SK-N-SH (cell line): ENCODE results near the gene NBEAL1. TPM values are rescaled to one million over a fixed set of nuclear protein-coding genes. Genes with fewer than 3 reads are reported as not detected.

ENCODE experiments used
- CTCF ChIA-PET: fragments of 300-600, 350-600 bp; formaldehyde crosslinking; extraction: SDS; loops from one replicate; lab custom pipeline; 2021; lab: Yijun Ruan, JAX
- POLR2A ChIA-PET: fragments of 350-600 bp; sonication (Branson Sonifier 250); formaldehyde crosslinking; extraction: SDS; loops from one replicate; lab custom pipeline; 2020; ENCODE audit warnings: antibody characterized with exemption, inconsistent platforms; lab: Yijun Ruan, JAX
- DNase-seq: peaks from one replicate; pipeline ENCODE4 v3.0.0; 2012
- H2AFZ ChIP-seq: fragments of 200-600 bp; sonication (generic); 2 replicates; pipeline ENCODE4 v1.8.1; 2016; ENCODE audit warnings: antibody characterized with exemption, mild to moderate bottlenecking, low read depth
- H3F3A ChIP-seq: fragments of 200-600 bp; sonication (generic); replicated peaks from 2 replicates; pipeline ENCODE3; 2016; ENCODE audit warnings: antibody characterized with exemption, mild to moderate bottlenecking; ENCODE audit not compliant: insufficient read depth
- H3K27ac ChIP-seq, 2 experiments: fragments of 200-500 bp in 1 of 2; fragments of 200-600 bp in 1 of 2; sonication (Bioruptor generic) in 1 of 2; sonication (generic), shearing (Covaris generic) in 1 of 2; 2 replicates each; pipeline versions ENCODE4 v1.5.1 to v1.6.1; 2014 to 2016; ENCODE audit warnings: low read depth in 2 of 2, inconsistent platforms in 1 of 2, low read length in 1 of 2, mild to moderate bottlenecking in 1 of 2, mixed read lengths in 1 of 2
- H3K27me3 ChIP-seq: fragments of 200-600 bp; sonication (generic), shearing (Covaris generic); 2 replicates; pipeline ENCODE4 v1.6.1; 2016; ENCODE audit warnings: mixed run types; ENCODE audit not compliant: insufficient read depth
- H3K36me3 ChIP-seq, 2 experiments: fragments of 200-500 bp in 1 of 2; fragments of 200-600 bp in 1 of 2; sonication (Bioruptor generic) in 1 of 2; sonication (generic) in 1 of 2; replicated peaks in 1 of 2; 2 replicates each; pipeline versions ENCODE3 to v1.5.1; 2014 to 2016; ENCODE audit warnings: low read length in 1 of 2, mild to moderate bottlenecking in 1 of 2; ENCODE audit not compliant: insufficient read depth in 2 of 2, control insufficient read depth in 1 of 2
- H3K4me1 ChIP-seq, 2 experiments: fragments of 200-500 bp in 1 of 2; fragments of 200-600 bp in 1 of 2; sonication (Bioruptor generic) in 1 of 2; sonication (generic), shearing (Covaris generic) in 1 of 2; 2 replicates each; pipeline versions ENCODE4 v1.5.1 to v1.6.1; 2014 to 2016; ENCODE audit warnings: low read depth in 1 of 2, low read length in 1 of 2, mixed run types in 1 of 2; ENCODE audit not compliant: insufficient read depth in 2 of 2, control insufficient read depth in 1 of 2
- H3K4me2 ChIP-seq: fragments of 200-600 bp; sonication (generic), shearing (Covaris generic); 2 replicates; pipeline ENCODE4 v1.6.1; 2017; ENCODE audit warnings: mixed run types
- H3K4me3 ChIP-seq, 2 experiments: fragments of 200-500 bp in 1 of 2; fragments of 200-600 bp in 1 of 2; sonication (Bioruptor generic) in 1 of 2; sonication (generic), shearing (Covaris generic) in 1 of 2; 2 replicates each; pipeline versions ENCODE4 v1.5.1 to v1.8.1; 2014 to 2016; ENCODE audit warnings: low read depth in 2 of 2, inconsistent platforms in 1 of 2, low read length in 1 of 2, mild to moderate bottlenecking in 1 of 2, mixed read lengths in 1 of 2, moderate library complexity in 1 of 2
- H3K79me2 ChIP-seq: fragments of 200-600 bp; sonication (generic); 2 replicates; pipeline ENCODE4 v1.8.1; 2017; ENCODE audit warnings: mild to moderate bottlenecking; ENCODE audit not compliant: insufficient read depth
- H3K9ac ChIP-seq: fragments of 200-600 bp; sonication (generic); 2 replicates; pipeline ENCODE4 v1.6.1; 2017; ENCODE audit warnings: mixed run types
- H3K9me2 ChIP-seq: fragments of 200-600 bp; sonication (generic); 2 replicates; pipeline ENCODE4 v1.6.1; 2017; ENCODE audit warnings: mixed run types
- H3K9me3 ChIP-seq: fragments of 200-600 bp; sonication (generic); 2 replicates; pipeline ENCODE4 v1.6.1; 2017; ENCODE audit warnings: mixed run types, mild to moderate bottlenecking, moderate library complexity
- H4K20me1 ChIP-seq: fragments of 200-600 bp; sonication (generic); 2 replicates; pipeline ENCODE4 v1.6.1; 2017; ENCODE audit warnings: mild to moderate bottlenecking, mixed run types; ENCODE audit not compliant: insufficient read depth
- CHD2 ChIP-seq: fragments of 150-350 bp; IDR thresholded peaks from 2 replicates; pipeline ENCODE4 v1.6.1; 2018; ENCODE audit warnings: low read length; ENCODE audit not compliant: partially characterized antibody
- ELF1 ChIP-seq: IDR thresholded peaks from 2 replicates; pipeline ENCODE4 v1.4.0; 2012
- EP300 ChIP-seq, 2 experiments: IDR thresholded peaks; 2 replicates each; pipeline versions ENCODE4 v1.4.0 to v1.6.1; 2012; ENCODE audit warnings: borderline replicate concordance in 1 of 2, low read depth in 1 of 2, low read length in 1 of 2
- GABPA ChIP-seq: IDR thresholded peaks from 2 replicates; pipeline ENCODE4 v1.4.0; 2012; ENCODE audit warnings: low read depth, mild to moderate bottlenecking
- IRF3 ChIP-seq: fragments of 150-350 bp; IDR thresholded peaks from 2 replicates; pipeline ENCODE4 v1.6.1; 2016; ENCODE audit warnings: mild to moderate bottlenecking, low read depth, low read length
- JUND ChIP-seq: IDR thresholded peaks from 2 replicates; pipeline ENCODE4 v1.4.0; 2012
- MEF2A ChIP-seq: IDR thresholded peaks from 2 replicates; pipeline ENCODE4 v1.4.0; 2012; ENCODE audit warnings: low read depth, borderline replicate concordance
- MXI1 ChIP-seq: IDR thresholded peaks from 2 replicates; pipeline ENCODE4 v1.6.1; 2012; ENCODE audit warnings: mild to moderate bottlenecking, low read depth, low read length, improper control_type of control experiment
- NRF1 ChIP-seq: IDR thresholded peaks from 2 replicates; pipeline ENCODE4 v1.6.1; 2012; ENCODE audit warnings: low read depth, mild to moderate bottlenecking, low read length
- POLR2AphosphoS5 ChIP-seq: IDR thresholded peaks from 2 replicates; pipeline ENCODE4 v1.6.1; 2012; ENCODE audit warnings: low read depth, low read length
- RAD21 ChIP-seq: IDR thresholded peaks from 2 replicates; pipeline ENCODE4 v1.6.1; 2012; ENCODE audit warnings: mild to moderate bottlenecking, low read length
- RCOR1 ChIP-seq: fragments of 150-350 bp; IDR thresholded peaks from 2 replicates; pipeline ENCODE4 v1.6.1; 2017; ENCODE audit warnings: antibody characterized with exemption, low read length
- REST ChIP-seq: IDR thresholded peaks from 2 replicates; pipeline ENCODE4 v1.6.1; 2012; ENCODE audit warnings: mild to moderate bottlenecking, low read depth, low read length, moderate library complexity
- RXRA ChIP-seq: IDR thresholded peaks from 2 replicates; pipeline ENCODE4 v1.4.0; 2012; ENCODE audit warnings: low read depth, mild to moderate bottlenecking, borderline replicate concordance
- SIN3A ChIP-seq: IDR thresholded peaks from 2 replicates; pipeline ENCODE4 v1.6.1; 2012; ENCODE audit warnings: low read depth, mild to moderate bottlenecking, low read length, moderate library complexity, borderline replicate concordance
- SMC3 ChIP-seq: IDR thresholded peaks from 2 replicates; pipeline ENCODE4 v1.6.1; 2012; ENCODE audit warnings: low read depth, low read length, improper control_type of control experiment
- TAF1 ChIP-seq: IDR thresholded peaks from 2 replicates; pipeline ENCODE4 v1.6.1; 2012; ENCODE audit warnings: low read depth, mild to moderate bottlenecking, low read length, moderate library complexity, borderline replicate concordance
- YY1 ChIP-seq: IDR thresholded peaks from 2 replicates; pipeline ENCODE4 v1.4.0; 2012; ENCODE audit warnings: low read depth, mild to moderate bottlenecking
- ZBTB33 ChIP-seq: IDR thresholded peaks from 2 replicates; pipeline ENCODE4 v1.4.0; 2012; ENCODE audit warnings: low read depth, borderline replicate concordance
- WGBS: methylation state at CpG from one replicate; pipeline ENCODE4 v1.1.6; 2017; ENCODE audit warnings: low lambda C conversion rate; 5-methylcytosine and 5-hydroxymethylcytosine counted together
- polyA plus RNA-seq, 3 experiments: library from polyadenylated mRNA; depleted of rRNA; stranded (reverse); fragments of >200 nt; gene quantifications; 2 replicates each; pipeline ENCODE4 v1.2.3, GENCODE V29; 2012

NBEAL1 gene
- polyA plus RNA-seq, 1 of the 3 experiments (the other 2 are of a cell fraction): 3.3 TPM

GRCh38 chr2:203033395-203033794 lies 18.7 kb downstream of the NBEAL1 start:
- CTCF ChIA-PET: interaction anchor here (1.0 kb wide), 1 partner anchor 15 kb away, joined by 3 read pairs; no protein-coding TSS in a partner anchor
- no peak for DNase-seq
- Histone ChIP-seq H3K36me3 (peaks cover 0 to 8% of the 10 kb centered on the region in 2 experiments), H3K9ac (no peak overlapping the region), H3K27ac (no peak overlapping the region)
- no peak for TF ChIP-seq RAD21
- no peak for TF ChIP-seq NRF1
- no peak for TF ChIP-seq POLR2AphosphoS5
- TF ChIP-seq ZBTB33: no peak
- TF ChIP-seq CHD2: no peak
- TF ChIP-seq TAF1: no peak
- no peak for TF ChIP-seq JUND
- no peak for TF ChIP-seq SMC3
- TF ChIP-seq, all 33 proteins: peak for 0
- Histone ChIP-seq H2AFZ (no peak overlapping the region), H3K4me1 (no peaks in the 10 kb centered on the region; a peak in 1 of 4 replicates), H3K4me3 (no peak overlapping the region), H3K4me2 (no peak overlapping the region), H3K9me2 (no peaks in the 10 kb centered on the region), H3F3A (peaks cover 3% of the 10 kb centered on the region), H3K79me2 (peaks cover 73% of the 10 kb centered on the region; the same call in 1 of the 2 replicates), H3K27me3 (no peaks in the 10 kb centered on the region), H4K20me1 (no peaks in the 10 kb centered on the region), H3K9me3 (no peaks in the 10 kb centered on the region)
- POLR2A ChIA-PET: no interaction called here

GRCh38 chr2:203035879-203036470 lies 21.3 kb downstream of the NBEAL1 start:
- Histone ChIP-seq H2AFZ (no peak overlapping the region), H3K27ac (no peak overlapping the region), H3K9me3 (no peaks in the 10 kb centered on the region), H3K27me3 (no peaks in the 10 kb centered on the region), H3F3A (peaks cover 3% of the 10 kb centered on the region), H3K4me2 (no peak overlapping the region), H3K4me1 (no peaks in the 10 kb centered on the region; a peak in 1 of 4 replicates), H3K9ac (no peak overlapping the region), H3K36me3 (peaks cover 0 to 3% of the 10 kb centered on the region in 2 experiments), H3K9me2 (no peaks in the 10 kb centered on the region), H3K4me3 (no peak overlapping the region), H4K20me1 (no peaks in the 10 kb centered on the region), H3K79me2 (peaks cover 65% of the 10 kb centered on the region; the same call in 1 of the 2 replicates)
- DNase-seq: no peak
- ChIA-PET POLR2A (no interaction called here), CTCF (interaction anchor here (1.1 kb wide), 1 partner anchor 10 kb away, joined by 4 read pairs; no protein-coding TSS in a partner anchor)
- WGBS: 86% methylated on average over 3 of the region's 3 CpGs
- no peak for TF ChIP-seq MXI1
- TF ChIP-seq JUND: no peak
- no peak for TF ChIP-seq ELF1
- TF ChIP-seq EP300 (IDR thresholded peaks at IDR 0.05; ENCODE audit: borderline replicate concordance in 1 of 2, low read depth in 1 of 2, low read length in 1 of 2): no peak
- no peak for TF ChIP-seq NRF1
- TF ChIP-seq IRF3: no peak
- no peak for TF ChIP-seq YY1
- TF ChIP-seq RXRA: no peak
- no peak for TF ChIP-seq SIN3A
- no peak for TF ChIP-seq TAF1
- no peak for TF ChIP-seq RCOR1
- no peak for TF ChIP-seq RAD21
- no peak for TF ChIP-seq POLR2AphosphoS5
- TF ChIP-seq GABPA: no peak
- TF ChIP-seq REST: no peak
- TF ChIP-seq MEF2A: no peak
